Measurements from ENCODE around the gene ADAM17. TPM values are rescaled to one million over a fixed set of nuclear protein-coding genes. Genes with fewer than 3 reads are reported as not detected.

ADAM17 gene
- total and polyA plus RNA-seq, 10 of the 15 experiments (the other 5 are each of a cell fraction or from before 2014, with no cell fraction given), result 2.3 to 18.5 (median 13.4) TPM

GRCh38 chr2:9474361-9475057 lies 81.1 kb downstream of the ADAM17 start, which contains the start of gene IAH1:
Gene IAH1, plus strand, starts transcription at chr2:9474551. Its CDS starts 16 bp downstream, at chr2:9474567.
- DNase-seq (ENCODE audit: low read depth, low spot score), result no peak
- SMC1A ChIA-PET (ENCODE audit: uncharacterized antibody, unreplicated experiment), result interaction anchor here (0.5 to 2.6 kb wide), 9 partner anchors 12 to 125 kb away, joined by 3 to 10 read pairs (median 4); partner anchors contain the start of gene ADAM17
- TF ChIP-seq EP300 (IDR thresholded peaks at IDR 0.05; ENCODE audit: borderline replicate concordance in 1 of 2, control insufficient read depth in 1 of 2, low read depth in 2 of 2, low read length in 2 of 2) (0 out of 4 replicates have a peak, but pooled peaks of 1 of the 2 experiments have one; percentile 11), GATAD2B (conservative IDR thresholded peaks at IDR 0.05; ENCODE audit: low read depth) (peak; percentile 63), MEF2B (IDR thresholded peaks at IDR 0.05; ENCODE audit: partially characterized antibody, poor library complexity, severe bottlenecking) (peak; percentile 0), CBX5 (IDR thresholded peaks at IDR 0.05; ENCODE audit: low read depth) (no peak), NR2F1 (conservative IDR thresholded peaks at IDR 0.05) (peak; percentile 62), SIN3A (IDR thresholded peaks at IDR 0.05; ENCODE audit: low read depth, low read length) (peak; percentile 72), ZNF687 (IDR thresholded peaks at IDR 0.05) (peak; percentile 75), REST (IDR thresholded peaks at IDR 0.05; ENCODE audit: low read depth, low read length) (0 out of 2 replicates have a peak, but pooled peaks have one; percentile 16), SUPT20H (IDR thresholded peaks at IDR 0.05; ENCODE audit: borderline replicate concordance, control insufficient read depth, low read depth, low read length) (no peak), ASH2L (IDR thresholded peaks at IDR 0.05; ENCODE audit: borderline replicate concordance, low read depth) (0 out of 2 replicates have a peak, but pooled peaks have one; percentile 60), IRF3 (IDR thresholded peaks at IDR 0.05) (no peak), LARP7 (IDR thresholded peaks at IDR 0.05) (peak; percentile 88; the same call in 1 of the 2 replicates), YY1 (IDR thresholded peaks at IDR 0.05; ENCODE audit: low read depth, low read length) (peak; percentile 82)

More at GRCh38 chr2:9474361-9475057, 81.1 kb downstream of the ADAM17 start, which contains the start of gene IAH1:
- Histone ChIP-seq H4K20me1 (ENCODE audit: control insufficient read depth, insufficient read depth) (no peaks in the 10 kb centered on the region), H3K9ac (ENCODE audit: control insufficient read depth, insufficient read depth, low read length) (peak within 1 kb of the TSS; percentile 92), H2AFZ (ENCODE audit: control insufficient read depth, low read depth, low read length) (peak within 1 kb of the TSS; percentile 97), H3K4me2 (ENCODE audit: control insufficient read depth, insufficient read depth) (peak within 1 kb of the TSS; percentile 97), H3K79me2 (ENCODE audit: control insufficient read depth, insufficient read depth, low read length) (peaks cover 23% of the 10 kb centered on the region), H3K27ac (ENCODE audit: control insufficient read depth, insufficient read depth) (peak within 1 kb of the TSS; percentile 90), H3K9me3 (replicated peaks; ENCODE audit: control insufficient read depth, insufficient read depth, low read length) (no peaks in the 10 kb centered on the region; the same call in 1 of the 3 replicates), H3K4me1 (ENCODE audit: control insufficient read depth, insufficient read depth, low read length) (peaks cover 12% of the 10 kb centered on the region; the same call in 1 of the 2 replicates), H3K27me3 (replicated peaks in 1 of 2; ENCODE audit: control insufficient read depth in 2 of 2, insufficient read depth in 2 of 2, low read length in 1 of 2) (no peaks in the 10 kb centered on the region), H3K4me3 (peak within 1 kb of the TSS; percentile 67), H3K36me3 (ENCODE audit: control insufficient read depth in 2 of 2, insufficient read depth in 2 of 2, low read length in 1 of 2) (peaks cover 0 to 18% of the 10 kb centered on the region in 2 experiments; a peak in 2 of 4 replicates)
- BruUV-seq (replicated peaks), result no TSS peak
- FAIRE-seq (no peak), ATAC-seq (peak; percentile 88)
- POLR2A ChIA-PET, result interaction anchor here (0.6 to 2.0 kb wide), 10 partner anchors 8 to 486 kb away, joined by 3 to 9 read pairs (median 4); partner anchors contain the start of gene ADAM17
- CTCF ChIA-PET, result interaction anchor here (0.8 to 3.1 kb wide), 7 partner anchors 52 to 295 kb away, joined by 3 to 17 read pairs (median 4); partner anchors contain the start of genes CPSF3 and ITGB1BP1
- RAD21 ChIA-PET (ENCODE audit: unreplicated experiment), result interaction anchor here (0.8 to 3.6 kb wide), 7 partner anchors 9 to 124 kb away, joined by 3 to 20 read pairs (median 3); partner anchors contain the start of gene ADAM17
- intact Hi-C loops (cut with micrococcal nuclease; ENCODE audit: unreplicated experiment) (loop anchor here (1.0 kb wide), 1 partner anchor 51 kb away; the partner anchor contains the start of genes CPSF3 and ITGB1BP1), in situ Hi-C loops (cut with MboI) (no loop called here)
- WGBS (ENCODE audit: insufficient coverage, insufficient replicate concordance, low lambda C conversion rate, missing lambda C conversion rate), result 2% methylated on average over 51 of the region's 91 CpGs

All from GM12878 (cell line).